HepG2 (cell line): Measurements from ENCODE around the gene NAALAD2. TPM values are rescaled to one million over a fixed set of nuclear protein-coding genes. Genes with fewer than 3 reads are reported as not detected.

Source experiments
- AGO2 ChIP-seq: fragments of 200-400 bp; formaldehyde crosslinking; optimal IDR thresholded peaks from 2 replicates; pipeline ENCODE3; 2017; ENCODE audit warnings: mild to moderate bottlenecking, low read depth, low read length, moderate library complexity
- CBX5 ChIP-seq: sonication (generic); formaldehyde crosslinking; IDR thresholded peaks from 2 replicates; pipeline ENCODE4 v1.4.0; 2020; ENCODE audit warnings: missing genetic modification reagents, borderline replicate concordance
- CSRNP2 ChIP-seq: sonication (generic); formaldehyde crosslinking; conservative IDR thresholded peaks from 2 replicates; pipeline ENCODE4 v1.8.0; 2022; ENCODE audit warnings: low read depth, missing genetic modification reagents
- DMAP1 ChIP-seq: IDR thresholded peaks from 2 replicates; pipeline ENCODE4 v1.6.1; 2016
- HCFC1 ChIP-seq: fragments of 150-350 bp; IDR thresholded peaks from 2 replicates; pipeline ENCODE4 v1.6.1; 2014; ENCODE audit warnings: low read depth, low read length
- NBN ChIP-seq: fragments of 450-650 bp; conservative IDR thresholded peaks from 2 replicates; pipeline ENCODE4 v1.6.1; 2017
- SNAPC4 ChIP-seq: sonication (generic); formaldehyde crosslinking; IDR thresholded peaks from 2 replicates; pipeline ENCODE4 v1.4.0; 2020; ENCODE audit warnings: mild to moderate bottlenecking, missing genetic modification reagents
- ZNF264 ChIP-seq: sonication (generic); formaldehyde crosslinking; IDR thresholded peaks from 2 replicates; pipeline ENCODE4 v1.4.0; 2020; ENCODE audit warnings: missing genetic modification reagents
- ZNF550 ChIP-seq: sonication (generic); formaldehyde crosslinking; IDR thresholded peaks from 2 replicates; pipeline ENCODE4 v1.4.0; 2020; ENCODE audit warnings: mild to moderate bottlenecking, missing genetic modification reagents, borderline replicate concordance
- ZNF607 ChIP-seq: sonication (generic); formaldehyde crosslinking; IDR thresholded peaks from 2 replicates; pipeline ENCODE4 v1.5.1; 2020; ENCODE audit warnings: missing genetic modification reagents, mild to moderate bottlenecking, borderline replicate concordance
- ZNF780A ChIP-seq: sonication (generic); formaldehyde crosslinking; IDR thresholded peaks from 2 replicates; pipeline ENCODE4 v1.8.0; 2022; ENCODE audit warnings: mild to moderate bottlenecking, missing genetic modification reagents, moderate library complexity
- ZZZ3 ChIP-seq: sonication (generic); formaldehyde crosslinking; IDR thresholded peaks from 2 replicates; pipeline ENCODE4 v1.4.0; 2020; ENCODE audit warnings: missing genetic modification reagents, mild to moderate bottlenecking, borderline replicate concordance
- polyA plus RNA-seq, 8 experiments: library from polyadenylated mRNA; depleted of rRNA in 3 of 8; stranded (reverse) in 7 of 8; unstranded in 1 of 8; fragments of >200 nt; fragmentation: Illumina TruSeq in 4 of 8; extraction: Trizol in 4 of 8; gene quantifications; 2 replicates each; pipeline versions ENCODE4 v1.2.1 to v1.2.3, GENCODE V29; 2011 to 2016; ENCODE audit warnings: low read depth in 4 of 8, missing spikeins in 1 of 8, mixed read lengths in 1 of 8; ENCODE audit not compliant: insufficient read depth in 1 of 8
- total RNA-seq, 5 experiments: library from RNA; depleted of rRNA; stranded (reverse); fragments of >200 nt; fragmentation: Illumina TruSeq; extraction: Trizol; gene quantifications; 2 replicates each; pipeline ENCODE4 v1.2.3, GENCODE V29; 2016; ENCODE audit warnings: low read depth in 1 of 5
- TF ChIP-seq, protein P1 (sequence below): sonication (generic); formaldehyde crosslinking; IDR thresholded peaks from 2 replicates; pipeline ENCODE4 v1.8.1; 2023; ENCODE audit warnings: mild to moderate bottlenecking, inconsistent platforms, moderate library complexity, missing genetic modification reagents, borderline replicate concordance
- TF ChIP-seq, protein P2 (sequence below): IDR thresholded peaks from 2 replicates; pipeline ENCODE4 v1.6.1; 2016; ENCODE audit warnings: missing compliant biosample characterization, missing genetic modification reagents, borderline replicate concordance
- TF ChIP-seq, protein P3 (sequence below): sonication (generic); formaldehyde crosslinking; conservative IDR thresholded peaks from 2 replicates; pipeline ENCODE4 v1.4.0; 2020; ENCODE audit warnings: mild to moderate bottlenecking, missing genetic modification reagents, moderate library complexity

NAALAD2 gene
- total and polyA plus RNA-seq, 2 of the 13 experiments (the other 11 are each of a cell fraction or from before 2014, with no cell fraction given): 8.0 to 8.9 TPM

- no peak; the same call in 1 of the 2 replicates for TF ChIP-seq ZZZ3 (CRISPR knock-in tag)
- TF ChIP-seq, protein P1, sequence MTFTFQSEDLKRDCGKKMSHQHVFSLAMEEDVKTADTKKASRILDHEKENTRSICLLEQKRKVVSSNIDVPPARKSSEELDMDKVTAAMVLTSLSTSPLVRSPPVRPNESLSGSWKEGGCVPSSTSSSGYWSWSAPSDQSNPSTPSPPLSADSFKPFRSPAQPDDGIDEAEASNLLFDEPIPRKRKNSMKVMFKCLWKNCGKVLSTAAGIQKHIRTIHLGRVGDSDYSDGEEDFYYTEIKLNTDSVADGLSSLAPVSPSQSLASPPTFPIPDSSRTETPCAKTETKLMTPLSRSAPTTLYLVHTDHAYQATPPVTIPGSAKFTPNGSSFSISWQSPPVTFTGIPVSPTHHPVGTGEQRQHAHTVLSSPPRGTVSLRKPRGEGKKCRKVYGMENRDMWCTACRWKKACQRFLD: 0 out of 2 replicates have a peak, but pooled peaks have one; percentile 61
- no peak for TF ChIP-seq CSRNP2 (CRISPR knock-in tag)
- peak; percentile 22; the same call in 1 of the 2 replicates for TF ChIP-seq CBX5 (CRISPR knock-in tag)
- peak; percentile 85 for TF ChIP-seq AGO2
- peak; percentile 32; the same call in 1 of the 2 replicates for TF ChIP-seq SNAPC4 (CRISPR knock-in tag)
- no peak for TF ChIP-seq ZNF550 (CRISPR knock-in tag)
- TF ChIP-seq ZNF780A (CRISPR knock-in tag): peak; percentile 84; the same call in 1 of the 2 replicates
- TF ChIP-seq NBN: no peak
- TF ChIP-seq, protein P2, sequence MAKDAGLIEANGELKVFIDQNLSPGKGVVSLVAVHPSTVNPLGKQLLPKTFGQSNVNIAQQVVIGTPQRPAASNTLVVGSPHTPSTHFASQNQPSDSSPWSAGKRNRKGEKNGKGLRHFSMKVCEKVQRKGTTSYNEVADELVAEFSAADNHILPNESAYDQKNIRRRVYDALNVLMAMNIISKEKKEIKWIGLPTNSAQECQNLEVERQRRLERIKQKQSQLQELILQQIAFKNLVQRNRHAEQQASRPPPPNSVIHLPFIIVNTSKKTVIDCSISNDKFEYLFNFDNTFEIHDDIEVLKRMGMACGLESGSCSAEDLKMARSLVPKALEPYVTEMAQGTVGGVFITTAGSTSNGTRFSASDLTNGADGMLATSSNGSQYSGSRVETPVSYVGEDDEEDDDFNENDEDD (CRISPR knock-in tag): peak; percentile 81; the same call in 1 of the 2 replicates
- TF ChIP-seq ZNF607 (CRISPR knock-in tag): no peak; the same call in 1 of the 2 replicates
- TF ChIP-seq HCFC1: no peak
- TF ChIP-seq, protein P3, sequence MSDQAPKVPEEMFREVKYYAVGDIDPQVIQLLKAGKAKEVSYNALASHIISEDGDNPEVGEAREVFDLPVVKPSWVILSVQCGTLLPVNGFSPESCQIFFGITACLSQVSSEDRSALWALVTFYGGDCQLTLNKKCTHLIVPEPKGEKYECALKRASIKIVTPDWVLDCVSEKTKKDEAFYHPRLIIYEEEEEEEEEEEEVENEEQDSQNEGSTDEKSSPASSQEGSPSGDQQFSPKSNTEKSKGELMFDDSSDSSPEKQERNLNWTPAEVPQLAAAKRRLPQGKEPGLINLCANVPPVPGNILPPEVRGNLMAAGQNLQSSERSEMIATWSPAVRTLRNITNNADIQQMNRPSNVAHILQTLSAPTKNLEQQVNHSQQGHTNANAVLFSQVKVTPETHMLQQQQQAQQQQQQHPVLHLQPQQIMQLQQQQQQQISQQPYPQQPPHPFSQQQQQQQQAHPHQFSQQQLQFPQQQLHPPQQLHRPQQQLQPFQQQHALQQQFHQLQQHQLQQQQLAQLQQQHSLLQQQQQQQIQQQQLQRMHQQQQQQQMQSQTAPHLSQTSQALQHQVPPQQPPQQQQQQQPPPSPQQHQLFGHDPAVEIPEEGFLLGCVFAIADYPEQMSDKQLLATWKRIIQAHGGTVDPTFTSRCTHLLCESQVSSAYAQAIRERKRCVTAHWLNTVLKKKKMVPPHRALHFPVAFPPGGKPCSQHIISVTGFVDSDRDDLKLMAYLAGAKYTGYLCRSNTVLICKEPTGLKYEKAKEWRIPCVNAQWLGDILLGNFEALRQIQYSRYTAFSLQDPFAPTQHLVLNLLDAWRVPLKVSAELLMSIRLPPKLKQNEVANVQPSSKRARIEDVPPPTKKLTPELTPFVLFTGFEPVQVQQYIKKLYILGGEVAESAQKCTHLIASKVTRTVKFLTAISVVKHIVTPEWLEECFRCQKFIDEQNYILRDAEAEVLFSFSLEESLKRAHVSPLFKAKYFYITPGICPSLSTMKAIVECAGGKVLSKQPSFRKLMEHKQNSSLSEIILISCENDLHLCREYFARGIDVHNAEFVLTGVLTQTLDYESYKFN: no peak
- peak; percentile 66 for TF ChIP-seq DMAP1 (CRISPR knock-in tag)
- no peak for TF ChIP-seq ZNF264 (CRISPR knock-in tag)
Measured at GRCh38 chr11:90222459-90223247, 88.2 kb downstream of the NAALAD2 start, which contains the start of gene CHORDC1 (continued).
